ENCODE measurements around the gene PRKCH. TPM values are rescaled to one million over a fixed set of nuclear protein-coding genes. Genes with fewer than 3 reads are reported as not detected.
A peak's percentile ranks its signal among the peaks of the same experiment; 100 is the strongest.
"Not testable (repeated sequence)": the region's sequence is repeated elsewhere in the genome, so short reads cannot be mapped to it uniquely, and the experiment has no call there.

The PRKCH gene
- total RNA-seq, 1 experiment from 2014 or later: 10.3 TPM

DNA sequence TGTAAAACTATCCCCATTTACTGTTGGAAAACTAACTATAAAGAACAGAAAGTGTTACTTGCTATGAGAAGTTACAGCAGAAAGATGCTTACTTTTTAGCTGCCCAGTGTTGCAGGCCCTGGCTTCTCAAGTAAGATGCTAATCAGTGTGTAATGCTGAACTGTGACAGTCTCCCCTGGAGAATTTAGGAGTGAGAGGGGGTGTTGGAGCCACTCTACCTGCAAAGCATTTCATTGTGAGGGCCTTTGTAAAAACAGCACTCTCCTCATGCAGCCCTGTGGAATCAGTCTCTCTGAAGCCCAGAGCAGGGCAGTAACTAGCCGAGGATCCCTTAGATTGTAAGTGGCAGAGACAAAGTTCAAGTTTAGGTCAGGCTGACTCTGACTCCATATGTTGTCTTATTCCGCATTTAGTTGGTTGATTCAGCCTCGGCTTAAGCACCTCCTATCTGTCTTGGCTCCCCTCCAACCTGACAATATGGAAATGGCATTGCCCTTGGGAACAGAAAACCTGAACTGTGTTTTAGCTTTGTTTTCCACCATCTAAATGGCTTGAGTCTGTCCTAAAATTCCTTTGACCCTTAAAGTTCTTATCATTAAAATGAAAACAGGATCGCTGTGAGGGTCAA, 141.3 kb downstream of the PRKCH start:
- Mint-ChIP-seq H3K4me3 (no peak overlapping the region), H3K9me3 (peaks cover 14% of the 10 kb centered on the region), H3K27ac (no peak overlapping the region), H3K4me1 (peaks cover 36% of the 10 kb centered on the region), H3K36me3 (peaks cover 10% of the 10 kb centered on the region), H3K27me3 (ENCODE audit: low read depth) (no peaks in the 10 kb centered on the region)
- ATAC-seq (peak; percentile 8; the same call in 1 of the 2 replicates), DNase-seq (ENCODE audit: low spot score) (no peak)
- ChIA-PET POLR2A (no interaction called here), CTCF (interaction anchor here (0.6 to 1.4 kb wide), 5 partner anchors 8 to 375 kb away, joined by 3 to 7 read pairs (median 4); no protein-coding TSS in a partner anchor)
- TF ChIP-seq MXD4 (CRISPR knock-in tag; IDR thresholded peaks at IDR 0.05; ENCODE audit: borderline replicate concordance) (no peak), MYBL2 (CRISPR knock-in tag; IDR thresholded peaks at IDR 0.05) (no peak)

DNA sequence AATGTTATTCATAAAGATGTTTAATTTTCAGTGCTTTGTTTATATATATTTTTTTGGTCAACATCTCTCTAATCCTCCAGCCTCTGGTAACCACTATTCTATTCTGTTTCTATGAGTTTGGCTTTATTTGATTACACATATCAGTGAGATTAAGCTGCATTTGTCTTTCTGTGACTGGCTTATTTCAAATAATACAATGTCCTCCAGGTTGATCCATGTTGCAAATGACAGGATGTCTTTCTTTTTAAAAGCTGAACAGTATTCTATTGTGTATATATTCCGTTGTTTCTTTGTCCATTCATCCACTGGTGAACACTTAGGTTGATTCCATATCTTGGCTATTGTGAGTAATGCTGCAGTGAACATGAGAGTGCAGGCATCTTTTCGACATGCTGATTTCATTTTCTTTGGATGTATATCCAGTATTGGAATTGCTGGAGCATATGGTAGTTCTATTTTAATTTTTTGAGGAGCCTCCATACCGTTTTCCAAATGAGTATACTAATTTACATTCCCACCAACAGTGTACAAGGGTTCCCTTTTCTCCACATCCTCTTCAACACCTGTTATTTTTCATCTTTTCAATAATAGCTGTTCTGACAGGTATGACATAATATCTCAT, 142.4 kb downstream of the PRKCH start:
- Mint-ChIP-seq H3K36me3 (peaks cover 10% of the 10 kb centered on the region), H3K27me3 (ENCODE audit: low read depth) (no peaks in the 10 kb centered on the region), H3K27ac (no peak overlapping the region), H3K9me3 (peaks cover 14% of the 10 kb centered on the region), H3K4me3 (no peak overlapping the region), H3K4me1 (peaks cover 36% of the 10 kb centered on the region)
- no peak for DNase-seq (ENCODE audit: low spot score)
- no peak for ATAC-seq
- ChIA-PET POLR2A (no interaction called here), CTCF (no interaction called here)
- TF ChIP-seq GTF2I (CRISPR knock-in tag; conservative IDR thresholded peaks at IDR 0.05) (no peak), ETV6 (CRISPR knock-in tag; IDR thresholded peaks at IDR 0.05) (no peak), OVOL2 (CRISPR knock-in tag; IDR thresholded peaks at IDR 0.05; ENCODE audit: borderline replicate concordance) (no peak), GABPB1 (CRISPR knock-in tag; IDR thresholded peaks at IDR 0.05) (no peak), USF2 (CRISPR knock-in tag; IDR thresholded peaks at IDR 0.05) (no peak), ZNF317 (CRISPR knock-in tag; IDR thresholded peaks at IDR 0.05; ENCODE audit: borderline replicate concordance, low read depth) (no peak), ZBTB43 (CRISPR knock-in tag; IDR thresholded peaks at IDR 0.05) (no peak), ZNF512 (CRISPR knock-in tag; IDR thresholded peaks at IDR 0.05; ENCODE audit: borderline replicate concordance) (no peak), ZNF138 (CRISPR knock-in tag; conservative IDR thresholded peaks at IDR 0.05) (no peak), TEAD1 (CRISPR knock-in tag; IDR thresholded peaks at IDR 0.05) (no peak), AR (CRISPR knock-in tag; IDR thresholded peaks at IDR 0.05) (no peak), TP53 (CRISPR knock-in tag; IDR thresholded peaks at IDR 0.05) (no peak)

GRCh38 chr14:61464539-61465320, 143.4 kb downstream of the PRKCH start:
- H3K27me3 Mint-ChIP-seq (ENCODE audit: low read depth); DNase-seq (ENCODE audit: low spot score); H3K4me3 Mint-ChIP-seq; POLR2A ChIA-PET; ATAC-seq; H3K27ac Mint-ChIP-seq: not testable (repeated sequence)
- Mint-ChIP-seq H3K4me1 (peaks cover 44% of the 10 kb centered on the region), H3K36me3 (peaks cover 10% of the 10 kb centered on the region), H3K9me3 (peaks cover 14% of the 10 kb centered on the region)
- CTCF ChIA-PET: interaction anchor here (1.3 kb wide), 1 partner anchor 373 kb away, joined by 6 read pairs; no protein-coding TSS in a partner anchor

Measured in WTC11 (cell line).